Measurements from ENCODE around the gene FAF1.
"Not testable (repeated sequence)": the region's sequence is repeated elsewhere in the genome, so short reads cannot be mapped to it uniquely, and the experiment has no call there.

FAF1 gene

GRCh38 chr1:50959913-50960844, at the start of gene FAF1:
TSS of gene FAF1 (minus strand) at chr1:50960267. CDS start at chr1:50959811, 456 bp downstream.
- no peak for TF ChIP-seq CTCF (IDR thresholded peaks at IDR 0.05)
- DNase-seq (ENCODE audit: low spot score): peak; percentile 98
- H3K4me3 ChIP-seq: peak within 1 kb of the TSS; percentile 80
- H3K27ac ChIP-seq: peak within 1 kb of the TSS; percentile 63 to 89

- TF ChIP-seq CTCF (IDR thresholded peaks at IDR 0.05): no peak
- DNase-seq (ENCODE audit: low spot score): no peak
- H3K4me3 ChIP-seq: no peak overlapping the region
- no peak overlapping the region for H3K27ac ChIP-seq
Observed at GRCh38 chr1:51009381-51009780, 49.3 kb upstream of the FAF1 start.

GRCh38 chr1:51005549-51005948, 45.5 kb upstream of the FAF1 start:
- not testable (repeated sequence) for H3K27ac ChIP-seq; DNase-seq (ENCODE audit: low spot score); H3K4me3 ChIP-seq

GRCh38 chr1:51002516-51002915, 42.4 kb upstream of the FAF1 start:
- H3K27ac ChIP-seq: no peak overlapping the region
- DNase-seq (ENCODE audit: low spot score): no peak
- H3K4me3 ChIP-seq: no peak overlapping the region
- no peak for TF ChIP-seq CTCF (IDR thresholded peaks at IDR 0.05)

GRCh38 chr1:51000651-51001050, 40.6 kb upstream of the FAF1 start:
- no peak for TF ChIP-seq CTCF (IDR thresholded peaks at IDR 0.05)
- H3K27ac ChIP-seq: no peak overlapping the region
- no peak overlapping the region for H3K4me3 ChIP-seq
- no peak for DNase-seq (ENCODE audit: low spot score)

GRCh38 chr1:51000160-51000559, 40.1 kb upstream of the FAF1 start:
- no peak for DNase-seq (ENCODE audit: low spot score)

GRCh38 chr1:50999375-50999774, 39.3 kb upstream of the FAF1 start:
- not testable (repeated sequence) for DNase-seq (ENCODE audit: low spot score); H3K27ac ChIP-seq

More at GRCh38 chr1:51000160-51000559, 40.1 kb upstream of the FAF1 start:
- TF ChIP-seq CTCF (IDR thresholded peaks at IDR 0.05): no peak
- no peak overlapping the region for H3K27ac ChIP-seq
- no peak overlapping the region for H3K4me3 ChIP-seq

GRCh38 chr1:50996083-50996482, 36.0 kb upstream of the FAF1 start:
- Histone ChIP-seq H3K27ac (no peak overlapping the region), H3K4me3 (no peak overlapping the region)
- no peak for TF ChIP-seq CTCF (IDR thresholded peaks at IDR 0.05)
- DNase-seq (ENCODE audit: low spot score): no peak

More at GRCh38 chr1:50999375-50999774, 39.3 kb upstream of the FAF1 start:
- H3K4me3 ChIP-seq: not testable (repeated sequence)

All from coronary artery (tissue), 2 donors.